Mucosa of stomach (tissue), 1 donor: ENCODE results near the gene THOP1.

Source experiments
- H3K27me3 ChIP-seq: one replicate; pipeline ENCODE4 v1.7.0; 2013; ENCODE audit warnings: mild to moderate bottlenecking, low read length; ENCODE audit not compliant: control insufficient read depth, insufficient read depth
- H3K36me3 ChIP-seq: one replicate; pipeline ENCODE4 v1.7.0; 2013; ENCODE audit warnings: low read length; ENCODE audit not compliant: control insufficient read depth, insufficient read depth
- H3K4me1 ChIP-seq: one replicate; pipeline ENCODE4 v1.7.0; 2013; ENCODE audit warnings: mild to moderate bottlenecking, low read length; ENCODE audit not compliant: control insufficient read depth, insufficient read depth
- H3K4me3 ChIP-seq: one replicate; pipeline ENCODE4 v1.7.0; 2013; ENCODE audit warnings: low read length
- H3K9ac ChIP-seq: one replicate; pipeline ENCODE4 v1.7.0; 2013; ENCODE audit warnings: mild to moderate bottlenecking, low read length, moderate library complexity
- H3K9me3 ChIP-seq: one replicate; pipeline ENCODE4 v1.7.0; 2013; ENCODE audit warnings: mild to moderate bottlenecking, low read length, moderate library complexity; ENCODE audit not compliant: control insufficient read depth
- donor health status: Pancreatic carcinoma.

THOP1 gene

GRCh38 chr19:2822846-2823245 lies 37.5 kb downstream of the THOP1 start:
- Histone ChIP-seq H3K9me3 (no peaks in the 10 kb centered on the region), H3K4me3 (no peak overlapping the region), H3K9ac (no peak overlapping the region), H3K4me1 (no peaks in the 10 kb centered on the region), H3K36me3 (no peaks in the 10 kb centered on the region), H3K27me3 (no peaks in the 10 kb centered on the region)

- H3K9me3 ChIP-seq, result no peaks in the 10 kb centered on the region
- H3K36me3 ChIP-seq, result no peaks in the 10 kb centered on the region
- no peak overlapping the region for H3K4me3 ChIP-seq
- H3K9ac ChIP-seq, result no peak overlapping the region
- no peaks in the 10 kb centered on the region for H3K27me3 ChIP-seq
- no peaks in the 10 kb centered on the region for H3K4me1 ChIP-seq
Measured at GRCh38 chr19:2823646-2824045, 38.3 kb downstream of the THOP1 start.

DNA sequence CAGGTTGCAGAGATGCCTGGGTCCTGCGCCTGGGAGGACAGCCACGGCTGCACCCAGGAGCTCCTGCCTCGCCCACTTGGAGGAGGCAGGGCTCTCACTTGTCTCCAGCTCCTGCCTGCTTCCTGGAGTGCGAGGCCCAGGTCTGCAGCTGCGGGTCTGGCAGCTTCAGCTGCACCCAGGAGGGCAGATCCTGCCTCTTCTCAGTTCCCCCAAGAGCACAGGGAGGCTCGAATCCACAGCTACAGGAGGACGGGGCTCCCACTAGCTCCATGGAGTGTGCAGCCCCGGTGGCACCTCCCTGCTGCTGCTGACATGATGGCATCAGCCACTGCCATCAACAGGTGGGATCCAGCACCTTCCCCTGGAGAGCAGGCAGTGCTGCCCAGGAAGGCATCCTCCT lies 38.8 kb downstream of the THOP1 start:
- no peaks in the 10 kb centered on the region for H3K4me1 ChIP-seq
- H3K9me3 ChIP-seq, result no peaks in the 10 kb centered on the region
- H3K4me3 ChIP-seq, result no peak overlapping the region
- H3K9ac ChIP-seq, result no peak overlapping the region
- H3K36me3 ChIP-seq, result no peaks in the 10 kb centered on the region
- H3K27me3 ChIP-seq, result no peaks in the 10 kb centered on the region

GRCh38 chr19:2827022-2827421 lies 41.7 kb downstream of the THOP1 start:
- Histone ChIP-seq H3K36me3 (no peaks in the 10 kb centered on the region), H3K9me3 (no peaks in the 10 kb centered on the region), H3K4me1 (no peaks in the 10 kb centered on the region), H3K9ac (no peak overlapping the region), H3K27me3 (no peaks in the 10 kb centered on the region), H3K4me3 (no peak overlapping the region)

- Histone ChIP-seq H3K9ac (no peak overlapping the region), H3K36me3 (no peaks in the 10 kb centered on the region)
Measured at GRCh38 chr19:2827840-2828489, 42.7 kb downstream of the THOP1 start.

DNA sequence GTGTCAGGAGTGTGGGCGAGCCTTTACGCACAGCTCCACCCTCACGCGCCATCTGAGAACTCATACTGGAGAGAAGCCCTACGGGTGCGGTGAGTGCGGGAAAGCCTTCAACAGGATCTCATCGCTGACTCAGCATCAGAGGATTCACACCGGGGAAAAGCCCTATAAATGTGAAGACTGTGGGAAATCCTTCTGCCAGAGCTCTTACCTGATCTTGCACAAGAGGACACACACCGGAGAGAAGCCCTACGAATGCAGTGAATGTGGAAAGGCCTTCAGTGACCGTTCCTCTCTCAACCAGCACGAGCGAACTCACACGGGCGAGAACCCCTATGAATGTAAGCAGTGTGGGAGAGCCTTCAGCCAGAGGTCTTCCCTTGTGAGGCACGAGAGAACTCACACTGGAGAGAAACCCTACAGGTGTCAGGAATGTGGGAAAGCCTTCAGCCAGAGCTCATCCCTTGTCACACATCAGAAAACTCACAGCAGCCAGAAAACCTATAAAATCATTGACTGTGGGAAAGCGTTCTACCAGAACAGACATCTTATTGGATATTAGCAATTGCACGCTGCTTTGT lies 49.1 kb downstream of the THOP1 start:
- Histone ChIP-seq H3K4me3 (no peak overlapping the region), H3K4me1 (no peaks in the 10 kb centered on the region), H3K36me3 (no peaks in the 10 kb centered on the region), H3K9ac (no peak overlapping the region), H3K9me3 (peaks cover 31% of the 10 kb centered on the region), H3K27me3 (no peaks in the 10 kb centered on the region)

More at GRCh38 chr19:2827840-2828489, 42.7 kb downstream of the THOP1 start:
- Histone ChIP-seq H3K4me1 (no peaks in the 10 kb centered on the region), H3K27me3 (no peaks in the 10 kb centered on the region), H3K9me3 (peaks cover 2% of the 10 kb centered on the region), H3K4me3 (no peak overlapping the region)

- Histone ChIP-seq H3K27me3 (no peaks in the 10 kb centered on the region), H3K36me3 (no peaks in the 10 kb centered on the region), H3K9ac (no peak overlapping the region), H3K9me3 (peaks cover 31% of the 10 kb centered on the region), H3K4me1 (peaks cover 5% of the 10 kb centered on the region), H3K4me3 (no peak overlapping the region)
Measured at GRCh38 chr19:2837430-2837829, 52.1 kb downstream of the THOP1 start.

DNA sequence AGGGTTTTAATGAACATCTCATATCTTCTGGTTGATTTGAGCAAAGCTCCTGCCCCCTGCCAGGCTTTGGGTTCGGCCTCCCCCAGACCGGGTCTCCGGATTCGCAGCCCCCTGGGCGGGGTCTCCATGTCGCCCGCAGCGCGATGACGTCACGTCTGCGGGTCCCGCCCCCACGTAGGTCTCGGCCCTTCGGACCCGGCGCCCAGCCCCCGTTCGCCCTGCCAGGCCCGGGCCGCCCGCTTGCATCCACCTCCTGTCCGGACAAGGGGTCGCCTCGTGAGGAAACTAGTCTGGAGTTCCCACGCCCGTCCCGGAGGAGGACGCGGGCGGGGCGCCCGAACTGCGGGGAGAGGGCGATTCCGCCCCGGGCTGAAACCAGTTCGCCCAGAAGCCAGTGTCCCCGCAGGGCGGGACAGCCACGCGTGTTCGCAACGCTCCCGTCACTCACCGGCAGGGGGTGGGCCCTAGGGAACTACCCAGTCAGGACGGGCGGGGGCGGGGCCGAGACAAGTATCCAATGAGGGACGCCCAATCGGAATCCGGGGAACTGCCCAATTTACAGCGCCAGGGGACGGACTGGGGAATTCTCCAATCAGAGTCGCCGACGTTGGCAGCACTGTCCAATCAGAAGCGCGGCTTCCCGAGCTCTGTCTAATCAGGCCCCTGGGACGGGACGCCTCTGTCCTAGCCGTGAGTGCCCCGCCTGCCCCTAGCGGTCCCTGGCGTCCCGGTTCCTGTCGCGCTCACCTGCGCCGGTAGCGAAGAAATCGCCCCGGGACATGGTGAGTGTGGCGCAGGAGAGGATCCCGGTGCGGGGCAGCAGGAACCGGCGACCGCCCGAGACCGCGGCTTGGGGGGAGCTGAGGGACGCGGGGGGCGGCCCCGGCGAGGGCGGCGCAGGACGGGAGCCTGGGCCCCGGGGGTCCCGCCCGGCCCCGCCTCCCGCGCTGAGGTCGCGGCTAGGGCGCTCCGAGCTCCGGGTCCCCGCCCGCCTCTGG lies 55.8 kb downstream of the THOP1 start, which contains the start of gene ZNF555:
ZNF555 (plus strand) TSS at position 682 of the 998 bp plus-strand sequence; CDS start at position 780, 98 bp downstream.
- no peaks in the 10 kb centered on the region for H3K27me3 ChIP-seq
- H3K36me3 ChIP-seq, result no peaks in the 10 kb centered on the region
- peak within 1 kb of the TSS; percentile 82 for H3K9ac ChIP-seq
- peaks cover 10% of the 10 kb centered on the region for H3K4me1 ChIP-seq
- peak within 1 kb of the TSS; percentile 32 for H3K4me3 ChIP-seq
- peaks cover 6% of the 10 kb centered on the region for H3K9me3 ChIP-seq

GRCh38 chr19:2841855-2842574 lies 56.7 kb downstream of the THOP1 start:
- H3K27me3 ChIP-seq, result no peaks in the 10 kb centered on the region
- H3K4me3 ChIP-seq, result peak overlapping the region; percentile 14
- H3K9ac ChIP-seq, result peak overlapping the region; percentile 82
- no peaks in the 10 kb centered on the region for H3K9me3 ChIP-seq
- H3K36me3 ChIP-seq, result no peaks in the 10 kb centered on the region
- H3K4me1 ChIP-seq, result peaks cover 10% of the 10 kb centered on the region

- H3K9me3 ChIP-seq, result no peaks in the 10 kb centered on the region
- H3K4me3 ChIP-seq, result no peak overlapping the region
- H3K36me3 ChIP-seq, result no peaks in the 10 kb centered on the region
- peaks cover 10% of the 10 kb centered on the region for H3K4me1 ChIP-seq
- H3K27me3 ChIP-seq, result no peaks in the 10 kb centered on the region
- H3K9ac ChIP-seq, result no peak overlapping the region
Measured at GRCh38 chr19:2845107-2845506, 59.8 kb downstream of the THOP1 start.

- peaks cover 10% of the 10 kb centered on the region for H3K4me1 ChIP-seq
- no peaks in the 10 kb centered on the region for H3K36me3 ChIP-seq
- H3K4me3 ChIP-seq, result no peak overlapping the region
- no peak overlapping the region for H3K9ac ChIP-seq
- no peaks in the 10 kb centered on the region for H3K9me3 ChIP-seq
- no peaks in the 10 kb centered on the region for H3K27me3 ChIP-seq
Measured at GRCh38 chr19:2846180-2846894, 61.0 kb downstream of the THOP1 start.
